HTR-8/SVneo (cell line): ENCODE data around the gene GNAT3.

Experiments used
- DNase-seq: peaks from one replicate; pipeline ENCODE4 v3.0.0; 2011; ENCODE audit warnings: low spot score, mixed read lengths; ENCODE audit not compliant: insufficient read length
- FAIRE-seq: peaks from 2 replicates; lab custom pipeline; 2011; peaks lifted over from hg19 to GRCh38; lab: Jason Lieb, UNC

Gene GNAT3

DNA sequence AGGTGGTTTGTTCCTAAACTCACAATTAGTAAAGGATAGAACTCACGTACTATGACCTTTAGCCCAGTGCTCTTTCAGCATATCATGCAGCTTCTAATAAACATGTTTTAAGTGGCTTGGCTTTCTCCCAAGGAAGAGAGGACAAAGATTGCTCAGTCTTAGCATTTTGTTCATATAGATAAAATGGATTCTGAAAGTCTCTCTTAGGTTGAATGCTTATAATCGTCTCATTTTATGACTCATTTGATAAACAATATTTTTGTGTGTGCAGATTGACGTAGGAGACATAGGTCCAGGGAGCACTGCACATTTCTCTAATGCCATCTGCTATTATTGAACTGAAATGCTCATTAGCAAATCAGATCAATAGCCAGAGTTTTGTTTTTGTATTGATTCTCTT lies 44.8 kb downstream of the GNAT3 start:
- FAIRE-seq = no peak
- no peak for DNase-seq

DNA sequence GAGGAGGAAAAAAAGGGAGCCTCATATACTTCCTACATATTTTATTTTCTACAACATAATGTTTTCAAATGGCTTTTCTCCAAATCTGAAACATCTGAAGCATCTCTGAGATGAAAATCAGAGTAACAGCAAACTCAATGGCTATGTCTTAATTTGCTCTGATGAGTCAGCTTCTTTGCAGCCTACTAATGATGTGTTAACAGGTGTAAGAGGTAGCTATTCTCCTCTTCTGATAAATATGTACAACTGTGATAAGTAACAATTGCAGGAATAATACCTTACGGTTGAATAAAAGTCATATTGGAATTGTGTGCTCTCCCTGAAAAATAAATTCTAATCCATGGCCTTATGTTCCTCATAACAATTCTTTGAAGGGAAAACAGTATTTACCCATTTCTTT lies 45.2 kb downstream of the GNAT3 start:
- DNase-seq (no peak), FAIRE-seq (no peak)

DNA sequence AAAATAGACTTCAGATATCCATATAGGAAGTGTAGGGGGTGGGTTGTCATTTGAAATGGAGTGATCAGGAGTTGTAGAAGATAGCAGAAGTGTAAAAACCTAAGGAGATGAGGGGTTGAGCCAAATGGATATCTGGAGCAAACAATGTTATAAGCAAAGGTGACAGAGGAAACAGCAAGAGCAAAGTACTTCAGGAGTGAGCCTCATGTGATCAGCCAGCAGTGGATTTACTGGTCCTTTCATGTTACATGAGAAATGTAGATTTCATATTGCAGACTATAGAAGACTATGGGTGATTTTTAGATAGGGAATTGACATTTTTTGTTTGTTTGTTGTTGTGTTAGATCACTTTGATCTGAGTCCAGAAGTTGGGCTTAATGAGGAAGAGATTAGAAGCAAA lies 47.7 kb downstream of the GNAT3 start:
- DNase-seq (no peak), FAIRE-seq (no peak)

DNA sequence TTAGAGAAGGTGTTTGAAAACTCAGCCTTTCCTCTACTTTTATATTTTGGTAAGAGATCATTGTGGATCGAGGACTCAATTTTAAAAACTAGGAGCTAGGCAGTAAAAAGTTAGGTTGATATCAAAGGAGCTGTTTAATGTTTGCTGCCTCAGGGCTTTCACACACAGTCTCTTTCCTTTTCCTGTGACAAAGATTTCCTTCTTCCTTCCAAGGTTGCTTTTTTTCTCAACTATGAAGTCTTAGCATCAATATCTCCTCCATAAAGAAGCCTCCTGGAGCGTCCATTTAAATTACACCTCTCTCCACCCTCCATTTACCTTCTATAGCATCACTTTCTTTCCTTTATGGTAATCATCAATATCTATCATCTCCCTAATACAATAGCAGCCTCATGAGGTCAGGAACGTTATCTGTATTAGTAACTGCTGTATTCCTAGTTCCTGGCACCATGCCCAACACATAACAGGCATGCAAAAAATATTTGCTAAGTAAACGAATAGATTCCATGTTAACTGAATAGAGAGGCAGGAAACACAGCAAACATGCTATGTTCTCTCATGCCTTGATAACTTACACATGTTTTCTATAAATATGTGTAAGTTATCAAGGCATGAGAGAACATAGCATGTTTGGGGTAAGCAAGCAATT lies 48.5 kb downstream of the GNAT3 start:
- FAIRE-seq = no peak
- no peak for DNase-seq

DNA sequence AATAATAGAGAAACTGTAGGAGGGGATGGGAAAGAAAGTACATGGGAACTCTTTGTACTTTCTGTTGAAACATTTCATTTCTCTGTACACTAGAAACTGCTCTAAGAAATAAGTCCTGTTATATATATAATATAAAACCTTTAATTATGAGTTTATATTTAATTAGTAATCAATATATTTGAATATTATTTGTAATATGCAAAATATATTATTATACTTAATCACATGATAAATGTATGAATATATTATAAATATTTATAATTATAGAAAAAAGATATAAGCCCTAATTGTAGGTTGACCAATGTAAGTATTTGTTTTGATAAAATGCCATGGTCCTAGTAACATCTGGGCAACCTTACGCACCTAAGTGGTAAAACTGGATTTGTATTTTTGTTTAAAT lies 51.0 kb downstream of the GNAT3 start:
- DNase-seq (no peak), FAIRE-seq (no peak)

DNA sequence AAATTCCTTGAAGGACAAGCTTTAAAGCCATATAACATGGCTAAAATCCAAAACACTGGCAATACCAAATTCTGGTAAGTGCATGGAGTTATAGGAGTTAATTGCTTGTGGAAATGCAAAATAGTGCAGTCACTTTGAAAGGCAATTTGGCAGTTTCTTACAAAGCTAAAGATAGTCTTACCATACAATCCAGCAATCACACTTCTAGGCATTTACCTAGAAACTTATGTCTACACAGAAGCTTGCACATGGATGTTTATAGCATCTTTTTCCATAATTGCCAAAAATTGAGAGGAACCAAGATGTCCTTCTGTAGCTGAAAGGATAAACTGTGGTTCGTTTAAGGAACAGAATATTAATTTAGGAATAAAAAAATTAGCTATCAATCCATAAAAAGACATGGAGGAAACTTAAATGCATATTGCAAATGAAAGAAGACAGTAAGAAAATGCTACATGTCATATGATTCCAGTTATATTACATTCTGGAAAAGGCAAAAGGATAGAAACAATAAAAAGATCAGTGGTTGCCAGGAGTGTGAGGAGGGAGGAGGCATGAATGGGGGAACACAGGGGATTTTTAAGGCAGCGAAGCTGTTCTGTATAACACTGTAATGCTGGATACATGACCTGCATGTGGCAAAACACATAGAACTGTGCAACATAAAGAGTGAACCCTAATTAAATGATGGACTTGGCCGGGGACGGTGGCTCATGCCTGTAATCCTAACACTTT lies 51.9 kb downstream of the GNAT3 start:
- no peak for FAIRE-seq
- DNase-seq = no peak

DNA sequence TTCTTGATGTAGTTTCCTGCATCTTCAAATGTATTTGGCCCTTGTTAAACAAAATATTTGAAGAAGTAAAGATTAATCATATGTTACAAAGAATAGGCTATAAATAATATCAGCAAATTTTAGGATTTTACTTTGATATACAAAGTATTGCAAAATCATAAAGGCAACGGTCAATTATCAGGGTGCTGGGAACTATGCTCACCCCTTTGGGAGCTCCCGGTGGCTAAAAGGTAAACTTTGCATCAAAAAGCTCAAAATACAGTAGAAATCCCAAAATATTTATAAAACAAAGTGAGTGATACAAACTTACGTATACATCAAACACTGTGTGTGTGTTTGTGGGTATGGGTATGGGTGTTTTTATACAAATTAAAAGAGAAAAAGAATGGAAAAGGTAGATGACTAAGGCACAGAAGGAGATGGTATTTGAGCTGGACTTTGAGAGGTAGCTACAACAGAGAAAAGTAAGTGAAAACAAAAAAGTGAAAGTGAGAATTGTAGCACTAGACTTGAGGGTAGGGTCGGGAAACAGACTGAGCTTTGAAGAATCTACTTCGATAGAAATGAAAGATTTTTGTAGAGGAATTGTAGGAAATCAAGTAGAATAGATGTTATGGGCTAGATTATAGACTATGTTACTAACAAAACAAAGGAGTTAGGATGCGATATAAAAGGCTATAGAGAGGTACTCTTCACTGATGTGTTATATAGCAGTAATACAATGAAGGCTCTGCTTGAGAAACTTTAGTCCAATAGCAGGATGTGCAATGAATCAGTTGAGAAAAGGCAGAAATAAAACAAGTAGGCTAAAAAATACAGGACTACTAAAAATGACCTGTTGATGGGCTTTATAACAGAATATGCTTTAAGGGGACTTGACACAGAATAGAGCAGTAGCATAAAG lies 52.8 kb downstream of the GNAT3 start:
- DNase-seq (no peak), FAIRE-seq (no peak)

DNA sequence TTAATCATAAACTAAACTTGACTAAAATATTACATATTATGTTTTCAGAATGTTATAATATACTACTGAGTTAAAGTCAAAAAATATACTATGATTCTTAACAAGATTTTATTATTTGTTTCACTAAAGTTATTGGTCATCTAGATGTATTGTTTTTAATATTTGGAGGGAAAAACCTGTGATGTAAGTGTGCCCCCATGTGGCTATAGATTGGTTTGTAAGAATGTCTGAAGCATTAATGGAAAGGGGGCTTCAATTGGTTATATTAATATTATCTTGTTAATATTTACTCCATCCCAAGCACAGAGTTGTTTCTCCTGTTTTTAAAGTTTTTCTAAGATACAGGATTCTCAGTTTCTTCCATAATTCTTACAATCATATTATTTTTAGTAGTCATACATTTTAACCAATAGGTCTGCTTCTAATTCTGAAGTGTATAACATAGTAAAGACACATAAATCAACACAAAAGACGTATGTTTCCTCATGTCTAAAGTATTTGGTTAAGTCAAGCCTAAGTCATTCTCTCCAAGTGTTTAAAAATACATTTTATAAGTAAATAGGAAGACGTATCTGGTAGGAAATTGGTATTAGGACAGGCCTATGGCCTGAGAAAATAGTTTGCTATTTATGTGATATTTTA lies 58.0 kb downstream of the GNAT3 start:
- DNase-seq (no peak), FAIRE-seq (no peak)

DNA sequence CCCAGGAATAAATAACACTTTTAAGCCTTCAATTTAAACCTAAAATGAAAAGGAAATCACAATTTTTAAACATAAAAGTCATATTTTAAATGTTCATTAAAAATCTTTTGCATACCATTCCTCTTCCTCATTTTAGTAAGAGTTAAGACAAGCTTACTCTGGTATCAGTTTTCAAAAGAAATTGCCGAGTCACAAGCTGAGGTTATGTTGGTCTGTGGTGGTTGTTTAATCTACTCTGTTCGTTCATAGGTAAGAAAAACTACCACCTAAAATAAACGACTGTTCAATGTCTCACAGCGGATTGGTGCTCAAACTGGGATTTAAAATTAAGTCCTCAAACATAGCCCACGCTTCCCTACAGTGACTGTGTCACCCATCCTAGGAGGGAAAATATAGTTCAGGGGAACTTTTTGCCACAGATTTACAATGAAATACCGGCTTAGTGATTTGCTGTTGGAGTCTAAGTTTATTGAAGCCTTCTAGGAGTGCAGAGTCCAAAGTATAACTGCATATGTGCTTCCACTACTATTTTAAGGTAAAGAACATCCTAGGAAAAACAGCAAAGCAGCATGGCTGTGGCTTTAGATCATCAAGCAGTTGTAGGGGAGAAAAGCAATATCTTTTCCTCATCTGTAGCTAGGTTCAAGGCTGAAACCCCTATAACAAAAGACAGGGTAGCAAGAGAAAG lies 61.1 kb downstream of the GNAT3 start:
- no peak for DNase-seq
- no peak for FAIRE-seq

DNA sequence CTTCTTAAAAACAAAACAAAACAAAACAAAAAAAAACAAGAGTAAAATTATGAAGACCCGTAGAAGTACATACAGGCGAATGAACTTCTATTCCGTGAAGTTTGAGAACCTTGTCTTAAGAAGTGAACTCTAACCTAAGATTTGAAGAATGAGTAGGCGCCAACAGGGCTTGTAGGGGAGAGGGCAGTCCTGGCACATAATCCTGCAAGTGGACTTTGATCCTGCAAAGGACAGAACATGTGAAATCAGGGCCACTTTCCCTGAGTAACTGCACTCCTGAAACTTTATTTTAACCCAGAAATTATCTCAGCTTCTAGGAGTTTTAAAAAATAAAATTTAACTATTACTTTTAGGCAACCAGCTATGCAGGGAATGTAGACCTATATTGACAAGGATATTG lies 62.0 kb downstream of the GNAT3 start:
- DNase-seq = no peak
- FAIRE-seq = no peak

DNA sequence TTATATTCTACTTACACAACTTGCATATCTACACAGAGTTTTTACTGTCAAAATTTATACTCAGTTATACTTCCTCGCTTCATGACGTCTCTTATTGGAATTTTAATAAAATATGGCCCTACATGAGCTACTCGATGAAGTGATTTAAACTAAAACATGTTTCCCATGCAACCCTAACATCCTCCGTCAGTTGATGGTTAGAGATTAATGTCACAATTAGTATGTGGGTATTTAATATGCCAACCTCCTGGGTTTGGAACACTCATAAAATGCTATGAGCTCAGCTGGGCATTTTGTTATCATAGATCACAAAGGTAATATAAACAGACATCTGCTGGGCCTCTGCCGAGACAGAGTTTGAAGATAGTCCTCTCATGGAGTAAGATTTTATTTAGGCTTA lies 66.5 kb downstream of the GNAT3 start:
- FAIRE-seq (no peak), DNase-seq (no peak)

DNA sequence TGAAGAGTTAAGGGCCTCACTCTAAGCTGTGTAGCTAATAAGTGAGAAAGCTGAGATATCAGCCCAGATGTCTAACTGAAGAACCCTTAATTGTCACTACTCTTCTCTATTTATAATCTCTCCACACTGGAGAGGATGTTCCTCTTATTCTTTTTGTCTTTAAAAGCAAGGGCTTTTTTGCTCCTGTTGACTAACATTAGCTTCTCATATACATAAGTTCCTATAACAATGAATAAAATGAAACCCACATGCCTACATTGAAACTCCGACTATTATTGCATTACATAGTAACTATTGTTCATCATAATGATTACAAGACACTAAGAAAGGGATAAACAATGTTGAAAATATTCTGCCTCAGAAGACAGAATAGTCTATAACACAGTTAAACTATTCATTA lies 67.1 kb downstream of the GNAT3 start:
- FAIRE-seq = no peak
- no peak for DNase-seq

DNA sequence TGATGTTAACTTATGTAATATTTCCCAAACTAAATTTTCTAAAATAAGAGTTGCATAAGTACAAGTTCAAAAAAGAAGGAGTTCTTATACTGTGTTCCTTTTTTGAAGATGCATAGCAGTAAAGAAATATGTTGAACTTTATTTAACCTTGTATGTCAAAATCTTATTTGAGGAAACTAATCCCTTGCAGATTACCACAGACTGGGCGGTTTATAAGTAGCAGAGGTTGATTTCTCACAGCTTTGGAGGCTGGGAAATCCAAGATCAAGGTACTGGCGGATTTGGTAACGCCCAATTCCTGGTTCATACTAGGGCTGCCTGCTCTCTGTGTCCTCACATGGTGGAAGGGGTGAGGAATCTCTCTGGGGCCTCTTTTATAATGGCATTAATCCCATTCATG lies 68.5 kb downstream of the GNAT3 start:
- DNase-seq (no peak), FAIRE-seq (no peak)

DNA sequence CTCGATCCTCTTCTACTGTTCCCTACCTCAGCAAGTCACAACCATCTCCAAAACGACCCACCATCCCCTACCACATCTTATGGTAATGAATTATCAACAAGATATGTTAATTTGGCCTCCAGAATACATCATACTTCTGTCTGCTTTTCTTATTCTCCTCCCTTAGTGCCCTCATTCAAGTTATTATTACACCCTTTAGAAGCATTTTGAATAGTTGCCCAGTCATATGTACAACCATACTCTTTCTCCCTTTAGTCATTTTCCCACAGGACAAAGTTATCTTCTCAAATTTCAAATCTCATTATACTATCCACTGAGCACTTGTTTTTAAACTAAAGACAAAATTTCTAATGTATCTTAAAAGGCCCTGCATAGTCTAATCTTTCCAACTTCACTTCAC lies 71.0 kb downstream of the GNAT3 start:
- DNase-seq (no peak), FAIRE-seq (no peak)

DNA sequence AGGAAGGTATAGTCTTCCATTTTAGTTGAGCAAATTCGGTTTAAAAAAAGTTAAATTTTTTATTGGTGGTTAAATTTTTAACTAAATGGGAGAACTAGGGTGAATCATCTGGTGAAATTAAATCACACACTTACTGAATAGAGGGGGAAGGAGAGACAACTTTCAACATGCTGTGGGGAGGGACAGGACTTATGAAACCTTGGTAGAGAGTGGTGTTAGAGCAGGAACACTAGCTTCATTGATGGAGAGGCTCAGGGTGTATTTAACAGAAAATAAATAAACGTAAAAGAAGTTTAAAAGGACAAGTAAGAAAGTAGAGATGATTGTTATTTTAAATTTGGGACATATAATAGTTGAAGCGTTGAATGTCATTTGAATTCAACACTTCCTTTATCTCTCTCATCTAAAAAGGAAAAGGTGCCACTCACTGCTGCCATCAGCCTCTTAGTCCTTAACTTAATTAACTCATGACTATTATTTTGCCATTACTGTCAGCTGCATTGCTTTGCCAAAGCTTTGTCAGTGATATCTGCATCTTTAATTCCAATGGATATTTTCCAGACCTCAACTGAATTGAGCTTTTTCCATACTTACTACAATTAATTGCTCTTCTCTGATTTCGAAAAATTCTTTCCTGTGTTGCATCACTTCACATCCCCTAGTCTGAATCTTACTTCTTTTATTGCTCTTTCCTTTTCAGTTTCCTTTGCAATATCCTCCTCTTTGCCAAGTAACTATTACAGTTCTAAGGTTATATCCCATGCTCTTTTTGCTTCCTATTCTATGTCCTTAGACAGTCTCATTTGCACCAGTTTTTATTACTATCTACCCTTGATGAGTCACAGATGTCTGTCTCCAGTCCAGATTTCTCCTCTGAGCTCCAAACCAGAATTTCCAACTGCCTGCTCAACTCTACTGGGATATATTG lies 71.7 kb downstream of the GNAT3 start:
- FAIRE-seq (no peak), DNase-seq (no peak)

DNA sequence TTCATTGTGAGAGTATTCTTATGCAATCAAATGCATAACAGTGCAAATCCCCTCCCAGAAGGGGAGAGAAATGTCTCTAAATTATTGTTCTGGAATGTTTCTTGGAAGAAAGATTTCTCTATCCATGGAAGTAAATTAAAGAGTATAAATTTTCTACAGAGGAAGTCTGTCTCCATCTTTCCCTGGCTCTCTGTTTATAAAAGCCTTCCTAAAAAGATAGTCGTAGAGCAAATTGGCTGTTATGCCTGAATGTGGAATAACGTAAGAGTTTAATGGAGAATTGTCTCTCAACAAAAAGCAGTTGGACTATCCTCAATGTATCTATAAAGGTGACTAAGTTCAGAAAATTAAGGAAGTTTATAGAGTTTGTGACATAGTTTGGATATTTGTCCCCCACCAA lies 76.3 kb downstream of the GNAT3 start:
- no peak for DNase-seq
- no peak for FAIRE-seq

DNA sequence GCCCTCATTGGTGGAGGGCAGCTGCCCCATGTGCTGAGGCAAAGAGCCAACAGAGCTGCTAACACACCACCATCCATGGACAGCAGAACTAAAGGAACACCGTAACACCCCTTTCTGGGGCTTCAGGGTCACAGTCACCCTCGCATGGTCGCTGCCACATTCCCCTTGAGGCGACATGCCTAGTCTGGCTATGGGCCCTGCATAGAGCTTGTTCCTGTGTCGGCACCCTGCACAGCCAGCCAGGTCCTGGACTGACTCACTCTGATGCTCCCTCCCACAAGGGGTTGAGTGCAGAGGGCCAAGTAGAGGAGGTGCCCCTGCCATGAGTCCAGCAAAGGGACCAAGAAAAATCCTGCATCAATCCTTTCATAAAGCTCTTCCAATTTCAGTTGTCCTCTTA lies 77.8 kb downstream of the GNAT3 start:
- FAIRE-seq (no peak), DNase-seq (no peak)

DNA sequence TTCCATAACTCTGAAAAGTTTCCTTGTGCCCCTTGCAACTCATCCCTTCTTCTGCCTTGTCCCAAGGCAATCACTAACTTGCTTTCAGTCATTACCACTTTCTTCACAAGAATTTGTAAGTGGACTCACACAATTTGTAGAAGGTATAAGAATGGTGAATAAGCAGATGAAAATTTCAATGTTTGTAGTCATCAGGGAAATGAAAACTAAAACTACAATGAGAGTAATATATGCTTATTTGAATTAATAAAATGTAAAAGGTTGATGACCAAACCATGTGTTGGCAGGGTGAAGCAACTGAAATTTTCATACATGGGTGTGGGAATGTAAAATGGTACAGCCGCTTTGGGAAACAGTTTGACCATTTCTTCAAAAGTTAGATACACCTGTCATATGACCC lies 79.7 kb downstream of the GNAT3 start:
- DNase-seq = no peak
- FAIRE-seq = no peak

DNA sequence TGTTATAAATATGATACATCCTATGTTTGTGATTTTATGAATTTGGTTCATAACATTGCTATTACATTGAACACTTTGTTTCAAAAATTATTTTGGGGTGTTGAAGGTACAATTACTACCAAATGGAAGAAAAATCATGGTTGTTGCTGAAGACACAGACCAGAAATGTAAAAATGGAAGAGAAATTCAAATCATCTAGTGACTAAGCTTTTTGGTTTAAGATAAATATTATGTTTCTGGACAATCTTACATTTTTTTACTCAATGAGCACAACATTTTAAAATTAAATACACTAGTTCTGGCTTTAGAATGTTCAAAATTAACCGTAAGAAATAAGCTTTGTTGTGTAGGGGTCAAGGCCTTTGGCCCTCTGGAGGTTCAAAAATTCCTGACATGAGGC lies 82.7 kb downstream of the GNAT3 start:
- DNase-seq (no peak), FAIRE-seq (no peak)
